Loucy (cell line): Measurements from ENCODE around the gene SOBP.

Experiments
- H2AFZ ChIP-seq: fragments of 200-600 bp; sonication (generic); 2 replicates; pipeline ENCODE4 v1.6.0; 2016; ENCODE audit warnings: antibody characterized with exemption, mild to moderate bottlenecking, low read length, moderate library complexity
- H3F3A ChIP-seq: fragments of 200-600 bp; 2 replicates; pipeline ENCODE4 v1.6.0; 2016; ENCODE audit warnings: antibody characterized with exemption, low read depth, mild to moderate bottlenecking
- H3K27me3 ChIP-seq: fragments of 200-600 bp; sonication (generic); 2 replicates; pipeline ENCODE4 v1.6.1; 2014; ENCODE audit warnings: low read length, mild to moderate bottlenecking; ENCODE audit not compliant: insufficient read depth, poor library complexity, severe bottlenecking
- H3K36me3 ChIP-seq: fragments of 200-600 bp; sonication (generic); 2 replicates; pipeline ENCODE4 v1.6.1; 2016; ENCODE audit warnings: low read length; ENCODE audit not compliant: insufficient read depth
- H3K4me1 ChIP-seq: fragments of 200-600 bp; sonication (generic); 2 replicates; pipeline ENCODE4 v1.5.1; 2014; ENCODE audit warnings: low read length, mild to moderate bottlenecking; ENCODE audit not compliant: insufficient read depth, poor library complexity, severe bottlenecking
- H3K4me2 ChIP-seq: fragments of 200-600 bp; sonication (generic); 2 replicates; pipeline ENCODE4 v1.6.0; 2014; ENCODE audit warnings: antibody characterized with exemption, low read length, low read depth, mild to moderate bottlenecking; ENCODE audit not compliant: poor library complexity, severe bottlenecking
- H3K4me3 ChIP-seq: fragments of 200-600 bp; sonication (generic); 2 replicates; pipeline ENCODE4 v1.5.1; 2014; ENCODE audit warnings: low read length, mild to moderate bottlenecking, mixed read lengths; ENCODE audit not compliant: poor library complexity, severe bottlenecking
- H3K79me2 ChIP-seq: fragments of 200-600 bp; sonication (generic); 2 replicates; pipeline ENCODE4 v1.6.1; 2014; ENCODE audit warnings: low read length; ENCODE audit not compliant: insufficient read depth
- H3K9ac ChIP-seq: fragments of 200-600 bp; sonication (generic); 2 replicates; pipeline ENCODE4 v1.6.0; 2014; ENCODE audit warnings: mild to moderate bottlenecking, low read depth, low read length, moderate library complexity; ENCODE audit not compliant: poor library complexity, severe bottlenecking
- H3K9me2 ChIP-seq: fragments of 200-600 bp; sonication (generic); replicated peaks from 2 replicates; pipeline ENCODE4 v1.6.1; 2016; ENCODE audit warnings: low read depth, low read length, mixed read lengths
- H3K9me3 ChIP-seq: fragments of 200-600 bp; sonication (generic); 2 replicates; pipeline ENCODE4 v1.6.1; 2014; ENCODE audit warnings: mild to moderate bottlenecking, antibody characterized with exemption, low read length, low read depth; ENCODE audit not compliant: insufficient read depth
- H4K20me1 ChIP-seq: fragments of 200-600 bp; sonication (generic); 2 replicates; pipeline ENCODE4 v1.6.0; 2014; ENCODE audit warnings: antibody characterized with exemption, low read length, mild to moderate bottlenecking; ENCODE audit not compliant: insufficient read depth, poor library complexity, severe bottlenecking
- CTCF ChIP-seq: fragments of 200-600 bp; sonication (generic); conservative IDR thresholded peaks from 2 replicates; pipeline ENCODE4 v1.5.1; 2014; ENCODE audit warnings: mild to moderate bottlenecking, antibody characterized with exemption, low read length
- EZH2phosphoT487 ChIP-seq: fragments of 200-600 bp; IDR thresholded peaks from 2 replicates; pipeline ENCODE4 v1.6.1; 2018; ENCODE audit warnings: antibody characterized with exemption, mild to moderate bottlenecking, moderate library complexity, borderline replicate concordance

Gene SOBP

GRCh38 chr6:107579456-107580056, 89.6 kb downstream of the SOBP start:
- no peaks in the 10 kb centered on the region for H3K27me3 ChIP-seq
- no peaks in the 10 kb centered on the region for H3K79me2 ChIP-seq
- H4K20me1 ChIP-seq = no peaks in the 10 kb centered on the region
- H3K4me3 ChIP-seq = no peak overlapping the region
- no peaks in the 10 kb centered on the region for H3K9me2 ChIP-seq
- H3K9ac ChIP-seq = no peak overlapping the region
- H2AFZ ChIP-seq = no peak overlapping the region
- no peaks in the 10 kb centered on the region for H3K9me3 ChIP-seq
- H3K4me2 ChIP-seq = no peak overlapping the region
- no peaks in the 10 kb centered on the region for H3K4me1 ChIP-seq
- no peaks in the 10 kb centered on the region for H3F3A ChIP-seq
- H3K36me3 ChIP-seq = peaks cover 8% of the 10 kb centered on the region; the same call in 1 of the 2 replicates
- no peak for TF ChIP-seq CTCF
- no peak for TF ChIP-seq EZH2phosphoT487

GRCh38 chr6:107582086-107582485, 92.2 kb downstream of the SOBP start:
- H3K9me3 ChIP-seq = no peaks in the 10 kb centered on the region

GRCh38 chr6:107584726-107585125, 94.8 kb downstream of the SOBP start:
- no peak overlapping the region for H2AFZ ChIP-seq
- no peaks in the 10 kb centered on the region for H3K9me3 ChIP-seq
- no peaks in the 10 kb centered on the region for H3K79me2 ChIP-seq
- no peak overlapping the region for H3K4me2 ChIP-seq
- H3K9me2 ChIP-seq = no peaks in the 10 kb centered on the region
- H4K20me1 ChIP-seq = no peaks in the 10 kb centered on the region
- H3K9ac ChIP-seq = no peak overlapping the region
- H3F3A ChIP-seq = no peaks in the 10 kb centered on the region
- no peaks in the 10 kb centered on the region for H3K27me3 ChIP-seq
- TF ChIP-seq CTCF = no peak
- TF ChIP-seq EZH2phosphoT487 = no peak
- H3K4me3 ChIP-seq = no peak overlapping the region
- peaks cover 5% of the 10 kb centered on the region for H3K4me1 ChIP-seq
- H3K36me3 ChIP-seq = no peaks in the 10 kb centered on the region; the same call in 1 of the 2 replicates

More at GRCh38 chr6:107582086-107582485, 92.2 kb downstream of the SOBP start:
- Histone ChIP-seq H3K4me1 (peaks cover 5% of the 10 kb centered on the region), H2AFZ (no peak overlapping the region), H3K4me3 (no peak overlapping the region), H3K79me2 (no peaks in the 10 kb centered on the region), H3K27me3 (no peaks in the 10 kb centered on the region), H3K36me3 (peaks cover 1% of the 10 kb centered on the region; the same call in 1 of the 2 replicates), H3K9me2 (no peaks in the 10 kb centered on the region), H3K4me2 (no peak overlapping the region), H3K9ac (no peak overlapping the region), H3F3A (no peaks in the 10 kb centered on the region), H4K20me1 (no peaks in the 10 kb centered on the region)
- TF ChIP-seq CTCF (no peak), EZH2phosphoT487 (no peak)
